ENCODE measurements around the gene ATL3.
"Not testable (repeated sequence)": the region's sequence is repeated elsewhere in the genome, so short reads cannot be mapped to it uniquely, and the experiment has no call there.

The ATL3 gene

DNA sequence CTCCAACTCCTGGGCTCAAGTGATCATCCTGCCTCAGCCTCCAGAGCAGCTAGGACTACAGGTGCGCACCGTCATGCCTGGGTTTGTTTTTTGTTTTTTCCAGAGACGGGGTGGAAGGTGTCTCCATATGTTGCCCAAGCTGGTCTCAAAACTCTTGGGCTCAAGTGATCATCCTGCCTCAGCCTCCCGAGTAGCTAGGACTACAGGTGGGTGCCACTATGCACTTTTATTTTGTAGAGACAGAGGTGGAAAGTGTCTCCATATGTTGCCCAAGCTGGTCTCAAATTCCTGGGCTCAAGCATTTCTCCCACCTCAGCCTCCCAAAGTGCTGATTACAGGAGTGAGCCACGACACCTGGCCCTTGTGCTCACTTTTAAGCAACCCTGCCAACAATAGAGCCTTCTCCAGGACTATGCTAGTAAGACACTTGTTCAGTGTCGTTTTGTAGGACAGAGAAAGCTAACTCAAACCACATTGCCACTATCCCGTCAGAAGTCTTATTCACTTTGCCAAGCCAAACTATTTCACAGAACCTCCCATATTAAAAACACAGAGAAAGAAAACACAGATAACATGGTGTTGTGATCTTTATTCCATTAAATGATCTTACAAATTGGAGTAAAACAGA lies 47.5 kb downstream of the ATL3 start:
- no peak for DNase-seq (ENCODE audit: low read depth in 2 of 2)

DNA sequence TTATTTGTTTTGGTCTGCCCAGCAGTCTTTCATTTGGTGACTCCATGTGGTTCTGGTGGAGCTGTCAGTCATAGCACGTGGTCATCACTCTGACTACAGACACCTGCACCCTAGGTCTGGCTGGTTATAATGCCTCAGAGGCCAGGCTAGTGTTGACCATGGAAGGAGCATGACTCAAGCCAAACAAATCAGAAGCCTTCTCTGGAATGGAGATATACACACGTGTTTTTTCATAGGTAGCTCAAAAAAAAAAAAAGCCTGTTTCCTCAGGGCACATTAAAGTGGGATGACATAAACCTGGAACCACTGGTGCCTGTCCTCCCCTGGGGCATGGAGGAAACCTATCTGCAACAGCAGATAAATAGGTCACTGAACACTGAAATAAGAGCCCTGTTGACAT lies 48.9 kb downstream of the ATL3 start:
- no peak for DNase-seq (ENCODE audit: low read depth in 2 of 2)

DNA sequence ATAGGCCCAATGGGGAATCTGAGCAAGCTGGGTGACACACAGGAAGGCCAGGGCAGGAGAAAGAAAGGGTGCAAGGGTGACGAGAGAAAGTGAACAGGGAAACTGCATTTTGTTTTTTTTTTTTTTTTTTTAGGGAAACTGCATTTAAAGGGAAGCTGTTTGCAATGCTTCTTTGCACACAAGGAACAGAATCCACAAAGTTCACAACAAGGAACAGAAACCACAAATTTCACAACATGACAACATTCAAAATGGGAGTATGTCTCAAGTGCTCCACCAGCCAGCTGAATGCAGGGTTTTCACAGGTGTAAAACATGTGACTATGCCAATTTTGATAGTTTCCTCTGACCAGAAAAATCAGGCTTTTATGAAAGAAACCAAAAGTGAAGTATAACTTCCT lies 50.1 kb downstream of the ATL3 start:
- DNase-seq (ENCODE audit: low read depth in 2 of 2), result no peak

DNA sequence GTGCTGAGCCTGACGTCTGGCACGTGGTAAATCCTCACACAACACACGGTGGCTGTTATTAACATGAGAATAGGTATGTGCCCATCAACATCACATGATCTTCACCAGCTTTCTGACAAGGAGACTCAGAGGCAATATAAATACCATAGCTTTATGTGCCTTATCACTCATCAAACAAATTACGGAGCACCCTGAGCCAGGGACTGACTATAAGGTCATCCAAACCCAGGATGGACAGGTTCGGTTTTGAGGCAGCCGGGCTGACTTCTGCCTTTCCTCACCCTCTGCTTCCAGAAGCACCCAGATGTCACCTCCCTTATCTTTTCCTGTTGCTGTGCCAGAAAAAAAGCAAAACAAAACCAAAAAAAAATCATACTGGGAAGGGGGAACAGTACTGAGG lies 51.2 kb downstream of the ATL3 start:
- DNase-seq (ENCODE audit: low read depth in 2 of 2), result no peak

DNA sequence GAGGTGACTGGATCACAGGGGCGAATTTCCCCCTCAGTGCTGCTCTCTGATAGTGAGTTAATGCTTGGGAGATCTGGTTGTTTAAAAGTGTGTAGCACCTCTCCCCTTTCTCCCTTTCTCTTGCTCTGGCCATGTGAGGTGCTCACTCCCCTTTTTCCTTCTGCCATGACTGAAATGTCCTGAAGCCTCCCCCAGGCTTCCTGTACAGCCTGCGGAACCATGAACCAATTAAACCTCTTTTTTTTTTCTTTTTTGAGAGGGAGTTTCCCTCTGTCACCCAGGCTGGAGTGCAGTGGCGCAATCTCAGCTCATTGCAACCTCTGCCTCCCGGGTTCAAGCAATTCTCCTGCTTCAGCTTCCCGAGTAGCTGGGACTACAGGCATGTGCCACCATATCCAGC lies 53.5 kb downstream of the ATL3 start:
- not testable (repeated sequence) for DNase-seq (ENCODE audit: low read depth in 2 of 2)

DNA sequence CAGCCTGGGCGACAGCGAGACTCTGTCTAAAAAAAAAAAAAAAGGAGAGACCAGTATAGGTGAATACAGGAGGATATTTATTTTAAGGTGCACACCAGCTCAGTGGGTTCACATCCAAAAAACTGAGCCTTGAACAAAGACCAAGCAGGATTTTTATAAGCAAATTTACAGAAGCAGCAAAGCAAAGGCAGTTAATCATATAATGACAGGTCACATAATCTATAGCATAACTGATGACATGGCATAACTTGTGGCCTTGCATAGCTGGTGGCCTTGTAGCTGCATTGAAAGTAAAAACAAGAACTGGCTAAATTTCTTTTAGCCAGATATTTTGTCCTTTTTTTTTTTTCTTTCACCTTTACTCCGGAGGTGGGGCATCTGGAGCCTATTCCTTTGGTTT lies 54.2 kb downstream of the ATL3 start:
- no peak for DNase-seq (ENCODE audit: low read depth in 2 of 2)

DNA sequence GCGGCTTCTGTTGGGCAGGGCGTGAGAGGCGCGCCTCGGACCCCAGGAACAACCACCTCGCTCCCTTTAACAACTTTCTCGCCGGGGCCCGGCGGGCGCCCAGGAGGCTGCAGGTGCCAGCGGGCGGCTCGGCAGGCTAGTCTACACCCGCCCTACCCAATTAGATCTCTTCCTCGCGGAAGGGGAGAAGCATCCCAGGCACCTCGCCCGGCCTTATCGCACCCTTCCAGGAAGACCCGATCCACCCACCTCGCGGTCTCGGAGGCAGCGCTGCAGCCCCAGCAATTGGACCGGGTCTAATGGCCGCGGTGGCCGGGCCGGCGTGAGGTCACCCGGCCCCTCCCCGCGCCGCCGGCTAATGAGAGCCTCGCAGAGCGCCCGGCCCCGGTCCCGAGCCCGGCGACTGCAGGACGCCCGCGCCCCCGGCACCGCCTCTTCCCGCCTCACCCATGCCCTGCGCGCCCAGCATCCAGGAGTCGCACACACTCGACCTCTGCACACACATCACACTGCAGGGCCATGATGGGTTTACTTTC lies 57.0 kb downstream of the ATL3 start, which contains the start of gene PLAAT3:
Gene PLAAT3, minus strand, starts transcription at position 298 of the 536 bp plus-strand sequence. CDS start 419 bp downstream, outside the sequence.
- peak in 1 of 2 donors; percentile 4 for DNase-seq (ENCODE audit: low read depth in 2 of 2)

DNA sequence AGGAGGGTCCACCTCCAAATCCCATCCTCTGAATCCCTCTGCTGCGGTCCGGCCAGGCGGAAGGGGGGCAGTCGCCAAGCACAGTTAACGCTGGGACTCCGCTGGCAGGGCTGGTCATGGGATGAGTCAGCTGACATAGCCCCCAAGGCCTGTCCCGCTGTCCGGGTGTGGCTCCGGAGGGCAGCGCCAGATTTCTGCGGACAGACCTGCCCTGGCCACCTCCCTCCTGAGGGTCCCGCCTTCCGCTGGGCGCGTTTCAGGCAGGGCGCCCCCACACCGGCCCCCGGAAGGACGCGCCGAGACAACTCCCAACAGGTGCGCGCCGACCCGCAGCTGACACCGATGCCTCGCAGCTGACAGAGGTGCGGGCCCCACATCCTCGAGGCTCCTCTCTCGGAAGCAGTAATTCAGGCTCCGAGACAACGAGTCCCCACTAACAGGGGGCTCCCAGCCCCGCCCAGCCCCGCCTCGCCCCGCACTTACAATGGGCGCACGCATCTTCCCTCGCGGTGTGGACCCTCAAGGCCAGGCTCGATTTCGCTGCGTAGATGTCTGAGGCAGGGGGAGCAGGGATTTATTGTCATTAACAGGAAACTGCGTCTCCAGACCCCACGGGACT lies 57.5 kb downstream of the ATL3 start:
- DNase-seq (ENCODE audit: low read depth in 2 of 2), result peak; percentile 6 to 10

DNA sequence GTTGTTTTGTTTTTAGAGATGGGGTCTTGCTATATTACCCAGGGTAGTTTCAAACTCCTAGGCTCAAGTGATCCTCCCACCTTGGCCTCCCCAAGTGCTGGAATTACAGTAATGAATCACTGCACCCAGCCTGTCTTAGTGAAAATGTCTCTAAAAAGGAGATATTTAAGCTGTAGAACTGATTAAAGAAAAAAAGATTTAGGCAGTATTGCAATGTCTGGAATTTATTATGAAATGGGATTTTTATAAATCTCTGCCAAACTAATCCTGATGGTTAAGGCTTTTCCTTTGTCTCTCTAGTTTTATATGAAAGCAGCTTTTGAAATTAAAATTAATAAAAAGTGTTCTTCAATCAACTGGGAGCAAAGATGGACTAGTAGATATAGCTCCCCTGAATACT lies 59.0 kb downstream of the ATL3 start:
- DNase-seq (ENCODE audit: low read depth in 2 of 2), result no peak

DNA sequence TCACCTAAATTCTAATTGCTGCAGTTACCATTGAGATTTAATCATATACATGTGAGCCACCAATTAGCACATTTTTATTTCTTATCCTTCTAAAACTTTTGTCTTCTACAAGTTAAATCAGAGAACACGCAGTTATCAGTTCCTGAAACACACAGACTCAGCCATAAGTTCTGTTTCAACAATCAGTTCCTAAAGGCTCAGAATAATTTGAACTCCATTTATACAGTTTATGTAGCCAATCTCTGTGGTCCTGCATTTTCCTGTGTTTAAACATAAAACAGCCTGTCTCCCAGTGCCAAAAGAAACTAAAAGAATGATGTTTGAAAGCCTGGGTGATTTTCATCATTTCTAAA lies 59.8 kb downstream of the ATL3 start:
- DNase-seq (ENCODE audit: low read depth in 2 of 2), result no peak

DNA sequence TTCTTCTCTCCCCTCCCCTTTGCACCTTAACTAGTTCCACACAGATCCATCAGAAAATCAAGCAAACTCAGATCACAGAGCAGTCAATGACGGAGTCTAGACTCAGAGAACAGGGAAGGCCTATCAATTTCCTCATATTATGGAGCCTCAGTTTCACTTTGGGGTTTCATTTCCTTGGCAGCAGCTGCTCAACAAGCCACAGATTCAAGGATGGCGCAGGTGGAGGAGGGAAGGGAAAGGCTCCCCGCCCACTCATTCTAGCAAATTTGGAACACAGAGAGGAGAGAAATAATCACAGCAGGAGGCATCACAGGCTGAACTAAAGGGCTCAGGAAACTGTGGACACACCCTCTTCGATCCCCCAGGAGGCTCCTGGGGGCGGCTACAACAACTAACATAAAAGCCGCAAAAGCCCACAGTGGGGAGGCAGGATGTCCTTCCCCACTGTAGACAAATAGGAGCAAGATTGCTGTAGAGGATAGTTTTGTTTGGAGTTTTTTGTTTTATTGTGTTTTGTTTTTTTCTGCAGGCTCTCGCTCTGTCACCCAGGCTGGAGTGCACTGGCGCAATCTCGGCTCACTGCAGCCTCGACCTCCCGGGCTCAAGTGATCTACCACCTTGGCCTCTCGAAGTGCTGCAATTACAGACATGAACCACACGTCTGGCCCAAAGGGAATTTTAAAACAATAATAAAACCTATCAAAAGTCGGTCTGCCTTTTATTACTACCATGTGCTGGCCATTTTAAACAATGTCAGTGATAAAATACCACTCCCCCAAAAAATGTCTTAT lies 60.4 kb downstream of the ATL3 start:
- DNase-seq (ENCODE audit: low read depth in 2 of 2), result no peak

DNA sequence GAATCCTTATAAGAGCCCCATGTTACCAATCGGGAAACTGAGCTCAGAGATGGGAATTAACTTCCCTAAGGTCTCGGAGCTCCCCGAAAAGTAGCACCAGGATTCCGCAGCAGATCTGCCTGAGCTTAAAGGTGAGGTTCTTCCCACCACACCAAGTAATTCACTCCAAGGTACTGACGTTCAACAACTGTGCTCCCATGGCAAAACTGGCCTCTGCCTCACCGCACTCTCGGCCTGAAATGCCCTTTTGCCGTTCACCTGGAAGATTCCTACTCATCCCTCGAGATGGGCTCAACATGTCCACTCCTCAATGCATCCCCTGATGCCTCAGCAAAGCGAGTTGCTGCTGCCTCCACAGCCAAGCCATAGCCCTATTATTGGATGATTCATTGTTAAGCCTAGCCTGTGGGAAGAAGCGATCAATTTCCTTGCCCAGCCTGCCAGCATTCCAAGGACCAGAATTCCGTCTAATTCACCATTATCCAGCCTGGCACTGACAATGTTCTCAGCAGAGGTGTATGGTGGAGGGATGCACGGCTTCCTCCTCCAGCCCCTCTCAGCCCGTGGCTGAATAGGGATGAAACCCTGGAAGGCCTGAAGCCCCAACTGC lies 61.1 kb downstream of the ATL3 start:
- no peak for DNase-seq (ENCODE audit: low read depth in 2 of 2)

DNA sequence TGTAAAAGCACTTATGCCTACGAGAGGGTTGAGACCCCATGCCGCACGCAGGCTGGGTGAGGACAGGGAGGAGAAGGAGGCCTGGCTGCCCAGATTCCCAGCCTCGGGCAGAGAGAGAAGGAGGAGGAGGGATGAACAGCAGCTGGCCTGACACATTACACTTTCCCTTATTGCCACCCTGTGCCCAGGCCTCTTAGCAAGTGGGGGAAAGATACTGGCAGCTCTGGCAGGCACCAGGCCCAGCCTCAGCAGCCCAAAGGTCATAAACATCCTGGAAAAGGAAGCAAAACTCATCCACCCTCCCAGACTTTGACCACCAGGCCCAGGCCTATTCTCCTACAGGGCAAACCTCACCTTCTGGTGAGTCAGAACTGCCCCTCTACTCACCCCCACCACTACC lies 61.6 kb downstream of the ATL3 start:
- DNase-seq (ENCODE audit: low read depth in 2 of 2), result no peak

DNA sequence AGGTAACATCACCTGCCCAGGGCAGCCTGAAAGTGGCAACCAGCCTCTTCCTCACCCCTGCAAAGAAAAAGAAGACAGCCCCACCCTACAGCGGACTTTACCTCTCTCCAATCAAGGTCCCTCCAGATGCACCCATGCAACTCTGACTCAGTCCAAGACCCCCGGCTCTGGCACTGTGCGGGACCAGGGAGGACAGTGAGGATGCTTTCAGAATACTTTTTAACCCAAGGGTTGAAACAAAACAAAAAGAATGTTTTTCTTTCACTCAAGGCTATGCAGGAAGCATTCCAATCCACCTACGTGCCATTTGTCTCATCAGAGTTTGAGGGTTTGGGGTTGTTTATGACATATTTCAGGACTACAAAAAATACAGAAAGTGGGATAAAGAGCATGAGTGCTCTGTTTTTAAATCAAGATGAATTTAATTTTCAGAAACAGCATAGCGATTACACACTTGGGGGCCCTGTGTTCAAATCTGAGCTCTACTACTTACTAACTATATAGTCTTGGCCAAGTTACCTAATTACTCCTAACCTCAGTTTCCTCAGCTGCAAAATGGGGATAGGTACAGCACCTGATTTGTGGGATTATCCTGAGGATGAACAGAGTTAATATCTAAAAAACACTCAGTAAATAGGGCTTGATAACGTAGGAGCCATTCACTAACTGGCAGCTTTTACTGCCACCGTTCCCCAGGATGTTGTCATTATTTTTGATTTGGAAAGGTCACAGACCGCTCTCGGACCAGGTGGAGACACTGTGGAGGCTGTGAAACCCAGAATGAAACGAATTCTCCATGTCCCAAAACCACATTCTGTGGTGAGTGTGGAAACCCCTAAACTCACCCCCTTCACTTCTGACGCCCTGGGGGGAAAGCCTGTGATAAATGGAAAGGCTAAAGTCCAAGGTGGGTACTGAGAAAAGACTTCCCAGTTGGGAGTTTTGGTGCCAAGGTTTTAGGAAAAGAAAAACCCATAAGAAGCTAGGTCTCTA lies 62.5 kb downstream of the ATL3 start:
- DNase-seq (ENCODE audit: low read depth in 2 of 2), result no peak

DNA sequence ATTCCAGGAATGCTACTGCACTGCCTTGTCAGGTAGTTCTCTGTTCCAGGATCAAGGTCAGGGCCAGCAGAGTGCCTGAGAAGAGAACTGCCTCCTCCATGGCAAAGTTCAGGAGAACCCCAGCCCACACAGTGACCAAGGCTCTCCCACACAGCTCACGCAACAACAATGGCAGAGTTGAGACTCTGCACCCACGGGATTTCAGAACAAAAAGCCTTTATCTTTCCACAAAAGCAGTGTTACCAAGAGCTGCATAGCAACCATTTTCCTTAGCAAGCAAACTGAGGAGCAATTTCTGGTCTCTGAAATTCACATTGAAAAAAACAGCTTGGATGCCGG lies 68.0 kb downstream of the ATL3 start:
- DNase-seq (ENCODE audit: low read depth in 2 of 2), result no peak

DNA sequence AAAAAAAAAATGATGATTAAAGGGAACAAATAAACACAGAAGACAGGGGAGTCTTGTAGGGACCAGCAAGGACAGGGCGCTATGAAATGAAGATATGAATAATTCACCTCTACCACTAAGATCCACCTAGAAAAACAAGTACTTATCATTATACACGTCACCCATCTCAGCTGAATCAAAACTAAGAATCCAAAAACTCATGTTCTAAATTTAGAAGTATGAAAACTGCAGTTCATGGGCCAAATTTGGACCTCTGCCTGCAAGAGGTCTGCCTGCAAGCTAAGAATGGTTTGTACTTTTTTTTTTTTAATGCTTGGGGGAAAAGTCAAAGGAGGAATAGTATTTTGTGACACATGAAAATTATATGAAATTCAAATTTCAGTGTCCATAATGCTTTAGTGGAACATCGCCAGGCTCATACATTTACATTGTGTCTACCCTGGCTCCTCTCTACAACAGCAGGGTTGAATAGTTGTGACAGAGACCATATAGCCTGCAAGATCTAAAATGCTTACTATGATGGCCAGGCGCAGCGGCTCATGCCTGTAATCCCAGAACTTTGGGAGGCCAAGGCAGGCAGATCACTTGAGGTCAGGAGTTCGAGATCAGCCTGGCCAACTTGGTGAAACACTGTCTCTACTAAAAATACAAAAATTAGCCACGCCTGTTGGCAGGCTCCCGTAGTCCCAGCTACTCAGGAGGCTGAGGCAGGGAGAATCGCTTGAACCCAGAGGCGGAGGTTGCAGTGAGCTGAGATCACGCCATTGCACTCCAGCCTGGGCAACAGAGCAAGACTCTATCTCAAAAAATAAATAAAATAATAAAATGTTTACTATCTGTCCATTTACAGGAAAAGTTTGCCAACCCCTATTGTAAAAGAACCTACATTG lies 68.6 kb downstream of the ATL3 start:
- DNase-seq (ENCODE audit: low read depth in 2 of 2), result not testable (repeated sequence)

DNA sequence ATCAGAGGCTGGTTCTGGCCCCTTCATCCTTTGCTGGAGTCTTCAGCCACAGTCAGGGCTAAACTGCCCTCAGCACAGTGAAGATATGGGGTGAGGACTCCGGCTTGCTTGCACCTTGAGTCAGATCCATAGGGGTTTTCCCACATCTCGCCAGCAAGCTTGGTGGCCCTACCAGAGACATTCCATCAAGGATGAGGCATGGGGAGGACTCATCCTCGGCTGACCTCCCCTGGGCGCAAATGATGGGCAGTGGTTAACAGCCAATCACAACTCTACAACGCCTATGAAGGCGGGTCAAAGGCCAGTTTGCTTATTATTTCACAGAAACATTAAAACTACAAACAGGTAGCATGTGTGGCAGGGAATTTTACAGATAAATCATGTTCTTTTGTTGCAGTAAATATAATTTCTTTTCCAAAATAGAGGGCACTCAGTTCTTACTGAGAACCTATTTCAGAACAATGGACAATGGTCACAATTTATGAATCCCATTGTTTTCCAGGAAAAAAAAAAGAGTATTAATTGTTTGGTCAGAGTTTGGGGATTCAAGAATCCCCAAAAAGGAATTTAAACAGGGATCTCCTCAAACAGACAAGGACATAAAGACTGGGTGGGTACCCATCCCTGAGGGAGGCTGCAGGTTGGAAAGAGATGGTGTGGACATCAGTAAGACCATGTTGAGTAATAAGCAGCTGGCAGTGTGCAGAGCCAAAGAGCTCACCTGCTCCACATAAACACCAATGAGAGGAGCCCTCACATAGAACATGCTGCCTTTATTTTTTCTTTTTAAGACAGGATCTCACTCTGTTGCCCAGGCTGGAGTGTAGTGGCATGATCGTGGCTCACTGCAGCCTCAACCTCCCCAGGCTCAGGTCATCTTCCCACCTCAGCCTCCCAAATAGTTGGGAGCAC lies 71.7 kb downstream of the ATL3 start:
- no peak for DNase-seq (ENCODE audit: low read depth in 2 of 2)

DNA sequence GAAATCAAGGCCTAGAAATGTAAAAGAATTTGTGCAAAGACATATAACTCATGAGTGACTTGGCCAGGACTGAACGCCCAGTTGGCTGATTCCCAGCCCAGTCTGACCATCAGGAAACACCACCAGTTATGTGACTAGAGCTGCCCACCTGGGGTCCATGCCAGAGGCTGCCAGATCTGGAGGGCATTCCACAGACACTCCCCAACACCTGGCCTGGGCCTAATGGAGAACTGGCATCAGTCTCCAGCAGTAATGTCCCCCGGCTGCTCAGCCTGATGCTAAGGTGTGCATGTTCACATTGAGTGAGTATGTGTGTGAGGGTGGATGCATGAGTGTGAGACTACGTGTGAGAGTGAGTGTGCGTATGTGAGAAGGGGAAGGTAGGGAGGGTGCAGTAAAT lies 72.6 kb downstream of the ATL3 start:
- no peak for DNase-seq (ENCODE audit: low read depth in 2 of 2)

DNA sequence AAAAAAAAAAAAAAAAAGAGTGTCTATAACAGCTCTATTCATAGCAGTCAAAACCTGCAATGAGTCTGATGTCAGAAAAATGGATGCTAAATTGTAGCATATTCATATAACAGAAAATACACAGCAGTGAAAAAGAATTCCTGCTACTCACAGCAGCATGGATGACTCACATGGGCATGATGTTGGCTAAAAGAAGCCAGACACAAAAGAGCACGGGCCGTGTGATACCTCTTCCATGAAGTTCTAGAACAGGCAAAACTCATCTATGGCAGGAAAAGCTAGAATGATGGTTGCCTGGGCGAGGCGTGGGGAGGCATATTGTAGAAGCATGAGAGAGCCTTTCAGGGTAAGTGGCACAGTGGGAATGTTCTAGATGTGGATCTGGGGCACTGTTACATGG lies 75.9 kb downstream of the ATL3 start:
- DNase-seq (ENCODE audit: low read depth in 2 of 2), result no peak
